Measurements from ENCODE around the gene DTNB.

Gene DTNB

DNA sequence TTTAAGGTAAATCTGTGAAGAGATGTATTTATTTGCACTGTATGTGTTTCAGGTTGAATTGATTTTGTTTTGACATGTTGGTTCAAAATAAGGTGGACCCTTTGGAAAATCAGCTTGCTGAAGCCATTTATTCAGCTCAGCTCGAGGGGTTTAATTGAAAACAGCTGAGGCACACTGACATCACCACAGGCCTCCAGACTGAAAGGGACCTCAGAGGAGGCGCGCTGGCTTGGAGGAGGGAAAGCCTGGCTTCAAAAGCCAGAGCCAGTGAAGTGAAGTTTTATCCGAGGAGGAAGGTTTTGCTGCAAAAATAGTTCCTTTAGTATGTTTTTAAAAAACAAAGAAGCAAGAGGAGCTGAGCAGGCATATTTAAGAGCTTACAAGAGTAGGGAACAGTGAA, 304.7 kb downstream of the DTNB start:
- TF ChIP-seq ZNF146 (tag by site-specific recombination; IDR thresholded peaks at IDR 0.05) (no peak), PRDM1 (tag by site-specific recombination; IDR thresholded peaks at IDR 0.05) (no peak)
- no peaks in the 10 kb centered on the region for H3K4me1 ChIP-seq (ENCODE audit: control insufficient read depth, insufficient read depth, low read length)
- H3K4me3 ChIP-seq (ENCODE audit: low read depth, low read length), result no peak overlapping the region
- ChIA-PET CTCF (interaction anchor here (0.6 to 0.8 kb wide), 2 partner anchors 8 to 13 kb away, joined by 3 to 4 read pairs; no protein-coding TSS in a partner anchor), POLR2A (no interaction called here)
- H3K36me3 ChIP-seq (ENCODE audit: control insufficient read depth in 2 of 2, insufficient read depth in 1 of 2, low read length in 2 of 2), result no peaks in the 10 kb centered on the region
- H3K27ac ChIP-seq (ENCODE audit: extremely low read depth, low read depth, low read length), result no peak overlapping the region
- H3K9me3 ChIP-seq (ENCODE audit: control insufficient read depth, insufficient read depth, low read depth, low read length), result no peaks in the 10 kb centered on the region

DNA sequence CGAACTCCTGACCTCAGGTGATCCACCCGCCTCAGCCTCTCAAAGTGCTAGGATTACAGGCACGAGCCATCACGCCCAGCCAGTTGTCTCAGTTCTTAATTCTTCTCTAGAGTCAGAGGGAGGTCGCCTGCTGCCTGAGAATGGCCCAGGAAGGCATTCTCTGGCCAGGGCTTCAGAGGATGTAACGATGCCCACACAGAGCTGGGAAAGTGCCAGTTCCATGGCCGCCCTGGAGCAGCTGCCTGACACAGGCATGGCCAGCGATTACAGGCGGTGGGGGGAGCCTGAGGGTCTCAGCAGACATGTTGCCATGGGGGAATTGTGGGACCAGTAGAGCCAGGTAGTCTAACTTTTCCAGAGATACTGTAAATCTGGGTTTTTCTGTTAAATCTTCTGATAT, 306.1 kb downstream of the DTNB start:
- POLR2A ChIA-PET, result no interaction called here
- no peak for TF ChIP-seq ZNF391 (tag by site-specific recombination; IDR thresholded peaks at IDR 0.05; ENCODE audit: borderline replicate concordance, low read depth)
- TF ChIP-seq GLI2 (tag by site-specific recombination; IDR thresholded peaks at IDR 0.05; ENCODE audit: borderline replicate concordance, low read depth), result no peak
- no peak for TF ChIP-seq HOXD13 (CRISPR knock-in tag; IDR thresholded peaks at IDR 0.05; ENCODE audit: borderline replicate concordance)
- TF ChIP-seq SP2 (tag by site-specific recombination; IDR thresholded peaks at IDR 0.05), result no peak
- TF ChIP-seq, protein P1, sequence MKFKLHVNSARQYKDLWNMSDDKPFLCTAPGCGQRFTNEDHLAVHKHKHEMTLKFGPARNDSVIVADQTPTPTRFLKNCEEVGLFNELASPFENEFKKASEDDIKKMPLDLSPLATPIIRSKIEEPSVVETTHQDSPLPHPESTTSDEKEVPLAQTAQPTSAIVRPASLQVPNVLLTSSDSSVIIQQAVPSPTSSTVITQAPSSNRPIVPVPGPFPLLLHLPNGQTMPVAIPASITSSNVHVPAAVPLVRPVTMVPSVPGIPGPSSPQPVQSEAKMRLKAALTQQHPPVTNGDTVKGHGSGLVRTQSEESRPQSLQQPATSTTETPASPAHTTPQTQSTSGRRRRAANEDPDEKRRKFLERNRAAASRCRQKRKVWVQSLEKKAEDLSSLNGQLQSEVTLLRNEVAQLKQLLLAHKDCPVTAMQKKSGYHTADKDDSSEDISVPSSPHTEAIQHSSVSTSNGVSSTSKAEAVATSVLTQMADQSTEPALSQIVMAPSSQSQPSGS (tag by site-specific recombination; IDR thresholded peaks at IDR 0.05; ENCODE audit: low read depth), result no peak
- no peak for TF ChIP-seq HOXC10 (CRISPR knock-in tag; IDR thresholded peaks at IDR 0.05)
- no peak for TF ChIP-seq ZNF157 (tag by site-specific recombination; IDR thresholded peaks at IDR 0.05)
- no peak for TF ChIP-seq ZNF792 (tag by site-specific recombination; IDR thresholded peaks at IDR 0.05)
- Histone ChIP-seq H3K36me3 (ENCODE audit: control insufficient read depth in 2 of 2, insufficient read depth in 1 of 2, low read length in 2 of 2) (no peaks in the 10 kb centered on the region), H3K27ac (ENCODE audit: extremely low read depth, low read depth, low read length) (no peak overlapping the region), H3K9me3 (ENCODE audit: control insufficient read depth, insufficient read depth, low read depth, low read length) (no peaks in the 10 kb centered on the region), H3K4me3 (ENCODE audit: low read depth, low read length) (no peak overlapping the region), H3K4me1 (ENCODE audit: control insufficient read depth, insufficient read depth, low read length) (no peaks in the 10 kb centered on the region)
- CTCF ChIA-PET, result no interaction called here

DNA sequence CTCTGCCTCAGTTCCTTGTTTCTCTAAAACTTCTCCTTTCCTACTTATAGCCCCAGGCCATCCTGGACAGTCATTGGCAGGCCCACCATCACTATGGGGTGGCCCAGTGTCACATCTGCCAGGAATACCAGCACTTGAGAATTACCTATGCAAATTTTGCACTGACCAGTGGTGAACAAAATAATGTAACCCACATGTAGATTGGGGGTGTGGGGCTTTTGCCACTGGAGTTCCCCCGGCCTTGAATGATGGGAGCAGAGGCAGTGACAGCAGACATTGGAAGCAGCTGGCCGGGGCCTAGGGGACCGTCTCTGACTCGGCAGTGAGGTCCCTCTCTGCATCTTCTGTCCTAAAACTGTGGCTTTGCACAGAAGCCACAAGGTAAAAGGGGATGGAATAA, 306.7 kb downstream of the DTNB start:
- POLR2A ChIA-PET, result no interaction called here
- no peak overlapping the region for H3K4me3 ChIP-seq (ENCODE audit: low read depth, low read length)
- H3K4me1 ChIP-seq (ENCODE audit: control insufficient read depth, insufficient read depth, low read length), result no peaks in the 10 kb centered on the region
- H3K9me3 ChIP-seq (ENCODE audit: control insufficient read depth, insufficient read depth, low read depth, low read length), result no peaks in the 10 kb centered on the region
- no peaks in the 10 kb centered on the region for H3K36me3 ChIP-seq (ENCODE audit: control insufficient read depth in 2 of 2, insufficient read depth in 1 of 2, low read length in 2 of 2)
- TF ChIP-seq ZBTB1 (tag by site-specific recombination; IDR thresholded peaks at IDR 0.05), result no peak
- no peak for TF ChIP-seq ZNF274 (IDR thresholded peaks at IDR 0.05; ENCODE audit: low read length)
- no peak for TF ChIP-seq ZNF274 (tag by site-specific recombination; IDR thresholded peaks at IDR 0.05; ENCODE audit: borderline replicate concordance)
- TF ChIP-seq ZNF473 (tag by site-specific recombination; IDR thresholded peaks at IDR 0.05), result no peak
- TF ChIP-seq ZNF121 (tag by site-specific recombination; IDR thresholded peaks at IDR 0.05), result no peak
- TF ChIP-seq, protein P2, sequence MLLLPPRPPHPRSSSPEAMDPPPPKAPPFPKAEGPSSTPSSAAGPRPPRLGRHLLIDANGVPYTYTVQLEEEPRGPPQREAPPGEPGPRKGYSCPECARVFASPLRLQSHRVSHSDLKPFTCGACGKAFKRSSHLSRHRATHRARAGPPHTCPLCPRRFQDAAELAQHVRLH (tag by site-specific recombination; IDR thresholded peaks at IDR 0.05), result no peak
- TF ChIP-seq TCF7L2 (IDR thresholded peaks at IDR 0.05; ENCODE audit: borderline replicate concordance, low read depth, low read length), result no peak
- TF ChIP-seq ZNF510 (tag by site-specific recombination; IDR thresholded peaks at IDR 0.05; ENCODE audit: insufficient replicate concordance), result no peak
- TF ChIP-seq GLI2 (tag by site-specific recombination; IDR thresholded peaks at IDR 0.05; ENCODE audit: borderline replicate concordance, low read depth), result no peak
- TF ChIP-seq SCRT2 (tag by site-specific recombination; IDR thresholded peaks at IDR 0.05), result no peak
- no peak for TF ChIP-seq ZEB2 (tag by site-specific recombination; IDR thresholded peaks at IDR 0.05)
- CTCF ChIA-PET, result interaction anchor here (0.6 kb wide), 1 partner anchor 20 kb away, joined by 3 read pairs; no protein-coding TSS in a partner anchor
- H3K27ac ChIP-seq (ENCODE audit: extremely low read depth, low read depth, low read length), result no peak overlapping the region
